ENCODE results near the gene RPH3AL. TPM values are rescaled to one million over a fixed set of nuclear protein-coding genes. Genes with fewer than 3 reads are reported as not detected.
A peak's percentile ranks its signal among the peaks of the same experiment; 100 is the strongest.

The RPH3AL gene
- total and polyA plus RNA-seq, 11 donors: 2.8 to 9.4 (median 6.3) TPM

GRCh38 chr17:381516-381915 lies 28.9 kb upstream of the RPH3AL start:
- H3K36me3 ChIP-seq: no peaks in the 10 kb centered on the region
- peak overlapping the region in 2 of 12 donors; percentile 93 to 94 for H3K27ac ChIP-seq
- ATAC-seq (no peak), DNase-seq (no peak)
- 64 to 68% (median 67%) methylated on average over 8 of the region's 8 CpGs for WGBS, 4 donors
- intact Hi-C loops (cut with DNase I): loop anchor here in 4 of 10 donors (5.0 to 10.0 kb wide), 4 partner anchors 47 to 214 kb away; no protein-coding TSS in a partner anchor
- no peak overlapping the region for H3K4me3 ChIP-seq
- no peaks in the 10 kb centered on the region for H3K9me3 ChIP-seq
- peaks cover 0 to 38% (median 19%) of the 10 kb centered on the region in 12 donors for H3K4me1 ChIP-seq
- peaks cover 0 to 14% (median 0%) of the 10 kb centered on the region in 9 donors for H3K27me3 ChIP-seq
- no peak for TF ChIP-seq POLR2A (IDR thresholded peaks at IDR 0.05)
- TF ChIP-seq, protein P1, sequence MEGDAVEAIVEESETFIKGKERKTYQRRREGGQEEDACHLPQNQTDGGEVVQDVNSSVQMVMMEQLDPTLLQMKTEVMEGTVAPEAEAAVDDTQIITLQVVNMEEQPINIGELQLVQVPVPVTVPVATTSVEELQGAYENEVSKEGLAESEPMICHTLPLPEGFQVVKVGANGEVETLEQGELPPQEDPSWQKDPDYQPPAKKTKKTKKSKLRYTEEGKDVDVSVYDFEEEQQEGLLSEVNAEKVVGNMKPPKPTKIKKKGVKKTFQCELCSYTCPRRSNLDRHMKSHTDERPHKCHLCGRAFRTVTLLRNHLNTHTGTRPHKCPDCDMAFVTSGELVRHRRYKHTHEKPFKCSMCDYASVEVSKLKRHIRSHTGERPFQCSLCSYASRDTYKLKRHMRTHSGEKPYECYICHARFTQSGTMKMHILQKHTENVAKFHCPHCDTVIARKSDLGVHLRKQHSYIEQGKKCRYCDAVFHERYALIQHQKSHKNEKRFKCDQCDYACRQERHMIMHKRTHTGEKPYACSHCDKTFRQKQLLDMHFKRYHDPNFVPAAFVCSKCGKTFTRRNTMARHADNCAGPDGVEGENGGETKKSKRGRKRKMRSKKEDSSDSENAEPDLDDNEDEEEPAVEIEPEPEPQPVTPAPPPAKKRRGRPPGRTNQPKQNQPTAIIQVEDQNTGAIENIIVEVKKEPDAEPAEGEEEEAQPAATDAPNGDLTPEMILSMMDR (IDR thresholded peaks at IDR 0.05): no peak

DNA sequence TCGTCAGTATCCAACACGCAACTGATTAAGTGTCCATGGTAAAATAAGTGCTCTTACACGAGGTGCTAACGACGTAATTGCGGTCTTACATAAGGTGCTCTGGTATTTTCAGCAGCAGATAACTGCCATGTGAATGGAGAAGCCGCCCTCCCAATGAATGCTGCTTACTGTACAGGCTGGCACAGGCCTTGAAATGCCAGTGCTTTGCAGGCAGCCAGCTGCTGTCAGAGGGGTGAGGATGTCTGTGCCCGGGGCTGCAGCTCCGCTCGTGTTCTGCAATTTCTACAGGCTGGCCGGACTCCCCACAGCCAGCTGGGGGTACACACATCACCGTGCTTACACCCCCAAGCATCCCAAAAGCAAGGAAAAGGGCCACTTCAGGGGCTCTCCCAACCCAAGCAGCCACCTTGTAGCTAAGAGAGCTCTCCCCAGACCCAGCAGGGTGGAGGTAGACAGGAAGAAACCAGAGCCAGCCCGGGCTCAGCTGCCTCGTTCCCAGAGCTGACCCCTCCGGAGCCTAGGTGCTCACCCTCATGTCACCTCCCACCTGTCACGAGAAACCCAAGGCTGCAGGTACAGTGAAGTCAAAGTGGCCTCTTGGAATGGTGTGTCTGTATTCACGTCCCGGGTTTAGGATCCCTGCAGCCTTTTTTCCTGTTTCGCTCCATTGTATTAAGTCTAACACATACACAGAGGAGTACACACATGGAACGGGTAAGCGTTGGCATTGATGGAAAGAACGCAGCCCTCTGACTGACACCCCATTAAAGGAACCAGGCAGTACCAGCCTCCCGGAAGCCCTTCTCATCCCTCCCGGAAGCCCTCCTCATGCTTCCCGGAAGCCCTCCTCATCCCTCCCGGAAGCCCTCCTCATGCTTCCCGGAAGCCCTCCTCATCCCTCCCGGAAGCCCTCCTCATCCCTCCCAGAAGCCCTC lies 27.2 kb upstream of the RPH3AL start:
- ATAC-seq (peak in 1 of 4 donors; percentile 30), DNase-seq (no peak)
- intact Hi-C loops (cut with DNase I): loop anchor here in 4 of 10 donors (5.0 to 10.0 kb wide), 5 partner anchors 45 to 212 kb away; no protein-coding TSS in a partner anchor
- TF ChIP-seq POLR2A (IDR thresholded peaks at IDR 0.05): no peak
- TF ChIP-seq, protein P1 (IDR thresholded peaks at IDR 0.05): no peak
- H3K36me3 ChIP-seq: no peaks in the 10 kb centered on the region
- WGBS, 4 donors: 64 to 76% (median 75%) methylated on average over 28 of the region's 28 CpGs
- H3K27me3 ChIP-seq: peaks cover 0 to 4% (median 0%) of the 10 kb centered on the region in 9 donors
- H3K4me3 ChIP-seq: no peak overlapping the region
- H3K27ac ChIP-seq: peak overlapping the region in 4 of 12 donors; percentile 12 to 25 (median 19)
- H3K9me3 ChIP-seq: no peaks in the 10 kb centered on the region
- H3K4me1 ChIP-seq: peaks cover 0 to 33% (median 6%) of the 10 kb centered on the region in 12 donors

GRCh38 chr17:378068-378467 lies 25.5 kb upstream of the RPH3AL start:
- Histone ChIP-seq H3K4me3 (no peak overlapping the region), H3K36me3 (no peaks in the 10 kb centered on the region), H3K27me3 (peaks cover 0 to 5% (median 0%) of the 10 kb centered on the region in 9 donors), H3K9me3 (no peaks in the 10 kb centered on the region), H3K27ac (peak overlapping the region in 3 of 12 donors; percentile 22 to 68 (median 39)), H3K4me1 (peaks cover 0 to 22% (median 4%) of the 10 kb centered on the region in 12 donors)
- 78 to 83% (median 80%) methylated on average over 5 of the region's 5 CpGs for WGBS, 4 donors
- intact Hi-C loops (cut with DNase I): loop anchor here in 1 of 10 donors (10.0 kb wide), 1 partner anchor 103 kb away; no protein-coding TSS in a partner anchor
- no peak for TF ChIP-seq POLR2A (IDR thresholded peaks at IDR 0.05)
- TF ChIP-seq, protein P1 (IDR thresholded peaks at IDR 0.05): no peak
- ATAC-seq (no peak), DNase-seq (no peak)
